DND-41 (cell line): ENCODE measurements around the gene SLC13A5.

Experiments
- CTCF ChIP-seq: IDR thresholded peaks from 2 replicates; pipeline ENCODE4 v1.5.1; 2012; ENCODE audit warnings: borderline replicate concordance, low read length, moderate library complexity, mild to moderate bottlenecking; ENCODE audit not compliant: poor library complexity, severe bottlenecking; ENCODE audit errors: extremely low read depth
- EZH2 ChIP-seq: IDR thresholded peaks from 3 replicates; pipeline ENCODE4 v1.6.1; 2012; ENCODE audit warnings: borderline replicate concordance, low read depth, mild to moderate bottlenecking, moderate library complexity, low read length, inconsistent platforms; ENCODE audit not compliant: severe bottlenecking

- TF ChIP-seq CTCF (no peak), EZH2 (no peak)
Measured at GRCh38 chr17:6660101-6660500, 53.1 kb downstream of the SLC13A5 start.
